SK-N-SH treated with all-trans-retinoic acid at 6 μM for 48 hours (cell line): ENCODE results near the gene HAPLN3.

Experiments used
- ATAC-seq: fragments of 200-7000 bp; cut with Tn5 transposase; 3 replicates; pipeline ENCODE4 v1.9.1; 2020; ENCODE audit warnings: mild to moderate bottlenecking, moderate library complexity
- ARNTL ChIP-seq: fragments of 450-650 bp; formaldehyde crosslinking; IDR thresholded peaks from 2 replicates; pipeline ENCODE4 v1.5.0; 2020; ENCODE audit warnings: low read depth, mild to moderate bottlenecking, moderate library complexity, borderline replicate concordance
- BACH2 ChIP-seq: fragments of 250-450 bp; sonication (Bioruptor Pico); IDR thresholded peaks from 2 replicates; pipeline ENCODE4 v1.9.0; 2021; ENCODE audit warnings: mild to moderate bottlenecking, borderline replicate concordance
- CREB5 ChIP-seq: fragments of 250-450 bp; sonication (Bioruptor Pico); IDR thresholded peaks from 2 replicates; pipeline ENCODE4 v1.5.1; 2020; ENCODE audit warnings: low read depth, mild to moderate bottlenecking, moderate library complexity
- CSDC2 ChIP-seq: fragments of 250-450 bp; sonication (Bioruptor Pico); IDR thresholded peaks from 2 replicates; pipeline ENCODE4 v1.5.0; 2020; ENCODE audit warnings: mild to moderate bottlenecking, moderate library complexity
- CSRNP3 ChIP-seq: fragments of 250-450 bp; sonication (Bioruptor Pico); IDR thresholded peaks from 2 replicates; pipeline ENCODE4 v1.5.1; 2021; ENCODE audit warnings: mild to moderate bottlenecking, moderate library complexity
- ESRRG ChIP-seq: fragments of 250-450 bp; sonication (Bioruptor Pico); IDR thresholded peaks from 2 replicates; pipeline ENCODE4 v1.6.1; 2021; ENCODE audit warnings: mild to moderate bottlenecking
- GLIS3 ChIP-seq: fragments of 250-450 bp; sonication (Bioruptor Pico); IDR thresholded peaks from 2 replicates; pipeline ENCODE4 v1.5.0; 2020; ENCODE audit warnings: mild to moderate bottlenecking, moderate library complexity
- ISL1 ChIP-seq: fragments of 250-450 bp; sonication (Bioruptor Pico); IDR thresholded peaks from 2 replicates; pipeline ENCODE4 v2.1.2; 2022; ENCODE audit warnings: mild to moderate bottlenecking, moderate library complexity
- OSR1 ChIP-seq: fragments of 250-450 bp; sonication (Bioruptor Pico); IDR thresholded peaks from 2 replicates; pipeline ENCODE4 v1.8.0; 2022; ENCODE audit warnings: moderate library complexity, mild to moderate bottlenecking, inconsistent platforms
- PATZ1 ChIP-seq: fragments of 250-450 bp; sonication (Bioruptor Pico); IDR thresholded peaks from 2 replicates; pipeline ENCODE4 v1.8.0; 2020; ENCODE audit warnings: mild to moderate bottlenecking, moderate library complexity, borderline replicate concordance
- PPARA ChIP-seq: fragments of 250-450 bp; sonication (Bioruptor Pico); IDR thresholded peaks from 2 replicates; pipeline ENCODE4 v1.5.0; 2020; ENCODE audit warnings: mild to moderate bottlenecking, borderline replicate concordance
- RARB ChIP-seq: fragments of 250-450 bp; sonication (Bioruptor Pico); IDR thresholded peaks from 2 replicates; pipeline ENCODE4 v1.8.0; 2021; ENCODE audit warnings: mild to moderate bottlenecking, moderate library complexity
- SNAI2 ChIP-seq: fragments of 250-450 bp; sonication (Bioruptor Pico); IDR thresholded peaks from 2 replicates; pipeline ENCODE4 v1.5.0; 2020; ENCODE audit warnings: mild to moderate bottlenecking, moderate library complexity
- TCF4 ChIP-seq: fragments of 250-450 bp; sonication (Bioruptor Pico); IDR thresholded peaks from 2 replicates; pipeline ENCODE4 v1.8.0; 2021; ENCODE audit warnings: mild to moderate bottlenecking, moderate library complexity, borderline replicate concordance
- TOX ChIP-seq: fragments of 250-450 bp; sonication (Bioruptor Pico); IDR thresholded peaks from 2 replicates; pipeline ENCODE4 v1.8.0; 2021; ENCODE audit warnings: mild to moderate bottlenecking, moderate library complexity, borderline replicate concordance
- TSHZ2 ChIP-seq: fragments of 250-450 bp; sonication (Bioruptor Pico); IDR thresholded peaks from 2 replicates; pipeline ENCODE4 v1.5.0; 2020; ENCODE audit warnings: mild to moderate bottlenecking, moderate library complexity
- ZC3H10 ChIP-seq: fragments of 250-450 bp; sonication (Bioruptor Pico); IDR thresholded peaks from 2 replicates; pipeline ENCODE4 v1.5.1; 2021; ENCODE audit warnings: mild to moderate bottlenecking, moderate library complexity
- ZFP3 ChIP-seq: fragments of 250-450 bp; sonication (Bioruptor Pico); IDR thresholded peaks from 2 replicates; pipeline ENCODE4 v1.5.0; 2020; ENCODE audit warnings: mild to moderate bottlenecking, moderate library complexity
- ZFP30 ChIP-seq: fragments of 450-650 bp; formaldehyde crosslinking; IDR thresholded peaks from 2 replicates; pipeline ENCODE4 v1.5.0; 2022; ENCODE audit warnings: mild to moderate bottlenecking, moderate library complexity
- ZNF565 ChIP-seq: fragments of 450-650 bp; formaldehyde crosslinking; conservative IDR thresholded peaks from 2 replicates; pipeline ENCODE4 v1.5.0; 2020; ENCODE audit warnings: low read depth, mild to moderate bottlenecking, moderate library complexity
- ZNF70 ChIP-seq: fragments of 450-650 bp; formaldehyde crosslinking; IDR thresholded peaks from 2 replicates; pipeline ENCODE4 v1.5.0; 2020; ENCODE audit warnings: mild to moderate bottlenecking, moderate library complexity
- ZNF8 ChIP-seq: fragments of 450-650 bp; formaldehyde crosslinking; IDR thresholded peaks from 2 replicates; pipeline ENCODE4 v1.5.0; 2020; ENCODE audit warnings: mild to moderate bottlenecking, moderate library complexity

HAPLN3 gene

GRCh38 chr15:88874275-88874674 lies 21.1 kb downstream of the HAPLN3 start (continued):
- no peak for TF ChIP-seq ZFP30
- TF ChIP-seq ESRRG (CRISPR knock-in tag) = no peak
- no peak for TF ChIP-seq BACH2 (CRISPR knock-in tag)
- TF ChIP-seq, all 23 proteins: peak for 0

GRCh38 chr15:88873786-88874185 lies 21.6 kb downstream of the HAPLN3 start:
- TF ChIP-seq ARNTL = no peak
- TF ChIP-seq ESRRG (CRISPR knock-in tag) = no peak
- TF ChIP-seq OSR1 (CRISPR knock-in tag) = no peak
- TF ChIP-seq BACH2 (CRISPR knock-in tag) = no peak
- no peak for TF ChIP-seq ZNF70 (CRISPR knock-in tag)
- TF ChIP-seq TCF4 (CRISPR knock-in tag) = no peak
- TF ChIP-seq ISL1 = no peak
- ATAC-seq = no peak

GRCh38 chr15:88872706-88873105 lies 22.6 kb downstream of the HAPLN3 start:
- TF ChIP-seq ZFP3 (CRISPR knock-in tag) = no peak
- no peak for TF ChIP-seq ESRRG (CRISPR knock-in tag)
- no peak for TF ChIP-seq ZNF565 (CRISPR knock-in tag)
- no peak for TF ChIP-seq SNAI2 (CRISPR knock-in tag)
- TF ChIP-seq OSR1 (CRISPR knock-in tag) = no peak
- no peak for TF ChIP-seq TSHZ2 (CRISPR knock-in tag)
- no peak for TF ChIP-seq CREB5 (CRISPR knock-in tag)
- no peak for TF ChIP-seq ZNF8 (CRISPR knock-in tag)
- TF ChIP-seq TOX (CRISPR knock-in tag) = no peak
- TF ChIP-seq RARB = no peak
- TF ChIP-seq CSRNP3 (CRISPR knock-in tag) = no peak
- no peak for TF ChIP-seq CSDC2 (CRISPR knock-in tag)
- TF ChIP-seq ZNF70 (CRISPR knock-in tag) = no peak
- no peak for TF ChIP-seq ZFP30
- no peak for TF ChIP-seq GLIS3 (CRISPR knock-in tag)
- TF ChIP-seq BACH2 (CRISPR knock-in tag) = no peak
- TF ChIP-seq PPARA (CRISPR knock-in tag) = no peak
- TF ChIP-seq ARNTL = no peak
- TF ChIP-seq ZC3H10 (CRISPR knock-in tag) = no peak
- no peak for ATAC-seq

GRCh38 chr15:88872106-88872505 lies 23.2 kb downstream of the HAPLN3 start:
- no peak for ATAC-seq
- TF ChIP-seq ZNF8 (CRISPR knock-in tag) (no peak), PATZ1 (CRISPR knock-in tag) (no peak), ISL1 (no peak), CREB5 (CRISPR knock-in tag) (no peak), ZFP30 (no peak)
